ENCODE data around the gene ADAMTS17.

Gene ADAMTS17

DNA sequence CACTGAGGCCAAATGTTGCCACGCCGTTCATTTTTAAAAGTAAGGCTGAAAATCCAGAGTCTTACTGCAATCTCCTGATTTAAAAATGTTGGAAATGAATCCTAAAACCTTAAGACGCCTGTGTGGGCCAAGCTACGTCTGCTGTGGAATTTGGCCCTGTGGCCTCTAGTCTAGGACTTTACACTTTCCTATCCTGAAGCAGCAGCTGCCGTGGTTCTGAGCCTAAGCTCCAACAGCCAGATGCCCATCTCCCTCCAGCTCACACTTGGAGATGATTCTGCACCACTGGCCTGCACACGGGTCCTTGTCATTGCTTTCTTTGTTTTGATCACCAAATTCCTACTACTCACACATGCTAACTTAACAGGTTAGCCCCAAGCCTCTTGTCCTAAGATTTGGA, 322.2 kb downstream of the ADAMTS17 start:
- DNase-seq = no peak

DNA sequence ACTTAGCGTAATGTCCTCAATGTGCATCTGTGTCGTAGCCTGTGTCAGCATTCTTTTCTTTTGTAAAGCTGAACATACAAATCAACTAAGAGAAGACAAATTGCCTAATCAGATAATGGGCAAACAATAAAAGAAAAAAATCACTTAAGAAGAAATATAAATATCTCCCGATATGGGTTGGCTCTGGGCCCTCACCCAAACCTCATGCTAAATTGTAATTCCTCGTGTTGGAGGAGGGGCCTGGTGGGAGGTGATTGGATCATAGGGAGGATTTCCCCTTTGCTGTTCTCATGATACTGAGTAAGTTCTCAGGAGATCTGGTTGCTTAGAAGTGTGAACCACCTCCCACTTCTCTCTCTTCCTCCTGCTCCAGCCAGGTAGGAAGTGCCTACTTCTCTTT, 323.6 kb downstream of the ADAMTS17 start:
- DNase-seq = no peak

DNA sequence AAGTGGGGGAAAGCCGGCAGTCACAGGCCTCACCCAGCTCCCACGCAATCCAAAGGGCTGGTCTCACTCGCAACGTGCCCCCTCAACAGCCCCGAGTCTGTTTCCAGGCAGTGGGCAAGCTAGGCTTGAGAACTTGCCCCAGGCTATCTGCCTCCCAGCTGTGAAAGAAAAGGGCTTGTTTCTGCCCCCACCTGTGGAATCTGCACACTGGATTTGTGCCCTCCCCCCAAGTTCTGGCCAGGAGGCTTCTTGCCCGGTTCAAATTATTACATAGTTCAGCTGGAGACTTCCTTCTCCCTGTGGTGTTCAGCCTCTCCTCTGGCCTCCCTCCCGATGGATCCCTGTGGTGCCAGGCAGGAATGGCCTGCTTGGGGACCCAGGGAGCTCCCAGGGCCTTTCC, 324.6 kb downstream of the ADAMTS17 start:
- DNase-seq = no peak

DNA sequence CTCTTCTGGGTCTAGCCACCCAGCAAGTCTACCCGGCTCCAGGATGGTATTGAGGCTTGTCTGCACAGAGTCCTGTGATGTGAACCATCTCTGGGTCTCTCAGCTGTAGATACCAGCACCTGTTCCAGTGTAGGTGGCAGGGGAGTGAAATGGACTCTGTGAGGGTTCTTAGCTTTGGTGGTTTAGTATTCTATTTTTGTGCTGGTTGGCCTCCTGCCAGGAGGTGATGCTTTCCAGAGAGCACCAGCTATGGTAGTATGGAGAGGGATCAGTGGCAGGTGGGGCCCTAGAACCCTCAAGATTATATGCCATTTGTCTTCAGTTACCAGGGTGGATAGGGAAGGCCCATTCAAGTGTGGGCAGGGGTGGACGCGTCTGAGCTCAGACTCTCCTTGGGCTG, 325.1 kb downstream of the ADAMTS17 start:
- DNase-seq = no peak

DNA sequence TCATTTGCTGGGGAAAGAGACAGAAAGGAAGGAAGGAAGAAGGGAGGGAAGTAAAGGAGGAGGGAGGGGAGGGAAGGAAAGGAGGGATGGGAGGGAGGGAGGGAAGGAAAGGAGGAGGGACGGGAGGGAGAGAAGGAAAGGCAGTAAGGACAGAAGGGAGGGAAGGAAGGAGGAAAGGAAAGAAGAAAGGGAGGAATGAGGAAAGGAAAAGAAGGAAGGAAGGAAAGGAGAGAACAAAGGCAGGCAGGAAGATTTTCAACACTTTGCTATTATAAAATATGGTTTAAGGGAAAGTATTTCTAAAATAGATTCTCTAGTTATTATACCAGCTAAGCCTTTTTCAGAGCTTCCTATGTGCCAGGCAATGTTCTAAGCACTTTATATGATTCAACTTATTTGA, 330.5 kb downstream of the ADAMTS17 start:
- no peak for DNase-seq

DNA sequence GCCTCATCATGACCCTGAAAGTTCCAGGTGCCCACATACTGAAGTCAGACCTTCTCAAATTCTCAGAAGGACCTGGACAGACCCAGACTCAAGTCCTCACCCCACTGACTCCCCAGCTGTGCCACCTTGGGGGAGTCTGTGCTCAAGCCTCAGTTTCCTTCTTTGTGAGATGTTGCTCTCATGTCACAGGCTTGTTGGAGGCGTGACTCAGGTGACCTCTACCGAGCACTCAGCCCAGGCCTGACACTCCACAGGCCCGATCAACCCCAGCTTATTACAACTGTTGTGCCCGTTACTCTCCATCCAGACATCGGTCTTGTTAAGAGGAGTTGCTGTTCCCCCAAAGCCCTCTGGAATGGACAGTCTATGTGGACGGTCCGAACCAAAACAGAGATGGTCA, 332.4 kb downstream of the ADAMTS17 start:
- no peak for DNase-seq

DNA sequence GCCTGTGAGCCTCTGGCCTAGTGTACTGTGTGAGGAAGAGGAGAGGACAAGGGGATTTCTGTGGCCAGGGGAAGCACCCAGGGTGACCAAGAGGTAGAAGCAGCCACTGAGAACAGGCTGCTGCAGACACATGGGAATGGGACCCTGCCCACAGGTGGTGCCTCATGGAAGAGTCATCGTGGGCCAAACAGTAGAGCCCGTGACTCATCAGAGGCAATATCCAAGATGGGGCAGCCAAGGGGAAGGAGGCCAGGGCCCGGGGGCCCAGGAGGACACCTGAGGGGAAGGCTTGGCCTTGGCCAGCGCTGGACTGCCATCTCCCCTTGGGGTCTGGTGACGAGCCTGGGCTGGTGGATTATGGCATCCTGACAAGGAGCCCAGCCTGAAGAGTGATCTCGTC, 333.5 kb downstream of the ADAMTS17 start:
- DNase-seq = no peak

DNA sequence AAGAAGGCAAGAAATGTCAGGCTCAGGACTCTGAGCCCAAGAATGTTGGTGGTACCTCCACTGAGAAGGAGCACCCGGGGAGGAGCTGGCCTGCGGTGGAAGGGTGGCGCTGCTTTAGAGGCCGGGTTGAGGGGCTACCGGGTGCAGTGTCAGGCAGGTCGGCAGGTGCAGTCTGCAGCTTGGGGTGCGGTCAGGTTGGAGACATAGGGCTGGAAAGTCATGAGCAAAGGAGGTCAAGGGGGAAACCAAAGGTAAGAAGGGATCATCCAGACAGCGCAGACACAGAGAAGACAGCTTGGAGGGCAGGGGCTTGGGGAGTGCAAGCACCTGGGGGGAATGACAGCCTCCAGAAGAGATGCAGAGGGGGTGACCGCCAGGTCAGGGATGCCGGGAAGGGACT, 334.2 kb downstream of the ADAMTS17 start:
- DNase-seq = no peak

DNA sequence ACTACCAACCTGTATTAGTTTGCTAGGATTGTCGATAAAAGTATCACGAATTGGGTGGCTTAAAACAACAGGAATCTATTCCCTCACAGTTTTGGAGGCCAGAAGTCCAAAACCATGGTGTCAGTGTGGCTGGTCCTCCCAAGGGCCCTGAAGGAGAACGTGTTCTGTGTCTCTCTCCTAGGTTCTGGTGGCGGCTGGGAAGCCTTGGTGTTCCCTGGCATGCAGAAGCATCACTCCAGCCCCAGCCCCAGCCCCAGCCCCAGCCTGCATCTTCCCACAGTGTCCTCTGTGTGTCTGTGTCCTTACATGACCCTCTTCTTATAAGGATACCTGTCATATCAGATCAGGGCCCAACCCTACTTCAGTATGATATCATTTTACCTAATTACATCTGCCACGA, 336.1 kb downstream of the ADAMTS17 start:
- no peak for DNase-seq

DNA sequence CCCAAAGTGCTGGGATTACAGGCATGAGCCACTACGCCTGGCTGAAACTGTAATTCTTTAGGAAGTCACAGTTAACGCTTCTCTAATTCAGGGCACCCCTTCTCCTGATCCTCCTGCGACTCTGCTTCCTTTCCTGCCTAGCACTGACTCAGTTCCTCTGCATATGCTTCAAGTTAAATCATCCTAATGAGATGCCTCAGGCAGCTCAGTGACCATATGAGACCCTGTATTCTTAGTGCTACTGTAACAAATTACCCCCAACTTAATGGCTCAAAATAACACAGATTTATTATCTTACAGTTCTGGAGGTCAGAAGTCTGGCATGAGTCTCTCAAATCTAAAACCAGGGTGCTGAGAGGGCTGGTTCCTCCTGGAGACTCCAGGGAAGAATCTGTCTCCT, 336.8 kb downstream of the ADAMTS17 start:
- no peak for DNase-seq

DNA sequence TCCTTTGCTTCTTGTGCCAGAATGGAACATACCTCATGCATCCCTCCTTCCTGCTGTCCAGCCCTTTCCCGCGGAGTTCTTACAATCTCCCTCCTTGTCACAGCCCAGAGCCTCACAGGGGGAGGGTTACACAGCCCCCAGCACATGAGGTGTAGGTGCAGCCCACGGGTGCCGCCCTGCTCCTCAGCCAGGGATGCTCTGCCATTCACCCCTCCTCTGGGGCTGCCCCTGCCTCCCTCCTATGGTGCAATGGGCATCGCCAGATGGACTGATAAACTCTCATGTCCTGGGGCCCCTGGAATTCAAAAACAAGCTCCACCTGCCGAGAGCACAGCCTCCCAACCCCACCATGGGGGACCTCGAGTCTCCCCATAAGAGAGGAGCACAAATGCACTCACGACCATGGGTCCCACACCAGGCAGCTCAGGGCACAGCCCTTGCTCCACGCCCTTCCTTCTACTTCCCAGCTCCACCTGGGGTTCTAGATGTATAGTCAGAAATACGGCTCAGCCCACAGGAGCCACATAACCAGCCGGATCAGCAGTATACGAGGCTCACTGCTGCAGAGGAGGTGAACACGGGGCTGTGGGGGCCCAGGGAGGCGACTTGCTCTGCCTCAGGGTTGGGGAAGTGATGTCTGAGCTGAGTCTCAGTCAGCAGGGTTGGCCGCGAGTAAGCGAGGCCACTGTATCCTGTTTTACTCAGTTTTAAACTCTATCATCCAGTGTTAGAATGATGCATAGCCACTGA, 338.8 kb downstream of the ADAMTS17 start:
- DNase-seq = no peak

DNA sequence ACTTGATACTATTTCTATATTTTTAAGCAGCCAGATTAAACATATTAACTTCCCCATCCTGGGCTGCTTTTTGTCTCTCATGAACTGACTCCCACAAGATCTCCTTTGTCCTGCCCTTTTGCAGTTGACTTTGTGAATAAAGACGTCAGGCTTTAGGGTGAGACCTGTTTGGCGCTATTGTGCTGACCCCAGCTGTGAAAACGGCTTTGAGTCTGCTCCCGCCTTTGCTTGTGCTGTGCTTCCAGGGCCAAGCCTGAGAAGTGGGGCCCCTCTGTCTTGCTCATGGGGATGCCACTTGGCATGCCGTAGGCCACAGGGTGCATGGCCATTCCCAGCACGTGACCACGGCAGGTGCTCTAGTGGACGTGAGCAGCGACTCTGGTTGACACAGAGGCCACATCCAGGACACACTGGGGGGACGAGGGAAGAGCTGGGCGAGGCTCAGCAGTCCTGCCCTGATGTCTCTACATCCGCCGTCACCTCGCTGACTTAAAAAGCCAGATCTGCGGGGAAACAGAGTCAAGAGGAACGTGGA, 339.6 kb downstream of the ADAMTS17 start:
- DNase-seq = no peak

DNA sequence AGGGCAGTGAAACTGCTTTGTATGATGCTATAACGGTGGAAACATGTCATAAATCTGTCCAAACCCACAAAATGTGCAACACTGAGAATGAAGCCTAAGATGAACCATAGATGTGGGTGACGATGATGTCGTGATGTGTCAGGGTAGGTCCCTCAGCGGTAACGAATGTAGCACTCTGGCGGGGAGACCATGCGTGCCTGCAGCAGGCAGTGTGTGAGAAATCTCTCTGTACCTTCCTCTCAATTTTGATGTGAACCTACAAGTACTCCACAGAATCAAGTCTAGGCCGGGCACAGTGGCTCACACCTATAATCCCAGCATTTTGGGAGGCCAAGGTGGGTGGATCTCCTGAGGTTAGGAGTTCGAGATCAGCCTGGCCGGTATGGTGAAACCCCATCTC, 340.4 kb downstream of the ADAMTS17 start:
- no peak for DNase-seq

DNA sequence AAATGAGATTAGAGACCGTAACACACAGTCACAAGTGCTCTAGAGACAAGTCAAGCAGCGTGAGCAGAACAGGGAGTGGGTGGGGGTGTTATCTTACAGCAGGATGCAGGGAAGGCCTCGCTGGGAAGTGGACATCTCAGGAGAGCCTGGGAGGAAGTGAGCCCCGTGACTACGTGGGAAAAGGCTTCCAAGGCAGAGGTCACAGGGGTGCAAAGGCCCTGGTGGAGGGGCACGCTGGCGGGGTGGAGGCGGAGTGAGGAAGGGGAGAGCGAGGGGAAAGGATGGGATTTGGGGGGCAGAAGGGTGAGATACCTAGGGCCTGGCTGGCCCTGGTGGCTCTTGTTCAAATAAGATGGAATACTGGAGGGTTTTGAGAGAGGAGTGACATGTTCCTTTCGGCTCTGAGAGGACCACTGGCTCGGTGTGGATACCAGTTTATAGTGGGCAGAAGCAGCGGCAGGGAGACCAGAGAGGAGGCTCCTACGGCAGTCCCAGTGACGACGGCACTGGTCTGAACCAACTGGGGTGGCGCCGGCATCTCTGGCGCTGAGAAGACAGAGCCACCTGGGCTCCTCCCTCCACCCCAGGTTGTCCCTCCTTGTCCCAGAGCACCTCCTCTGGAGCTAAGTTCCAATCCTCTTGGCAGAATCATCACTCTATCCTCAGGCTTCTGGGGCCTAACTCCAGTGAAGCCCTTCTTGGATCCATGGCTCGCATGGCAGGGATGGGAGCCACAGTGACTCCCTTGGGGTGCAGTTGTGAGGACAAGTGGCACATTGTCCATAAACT, 342.3 kb downstream of the ADAMTS17 start:
- no peak for DNase-seq

DNA sequence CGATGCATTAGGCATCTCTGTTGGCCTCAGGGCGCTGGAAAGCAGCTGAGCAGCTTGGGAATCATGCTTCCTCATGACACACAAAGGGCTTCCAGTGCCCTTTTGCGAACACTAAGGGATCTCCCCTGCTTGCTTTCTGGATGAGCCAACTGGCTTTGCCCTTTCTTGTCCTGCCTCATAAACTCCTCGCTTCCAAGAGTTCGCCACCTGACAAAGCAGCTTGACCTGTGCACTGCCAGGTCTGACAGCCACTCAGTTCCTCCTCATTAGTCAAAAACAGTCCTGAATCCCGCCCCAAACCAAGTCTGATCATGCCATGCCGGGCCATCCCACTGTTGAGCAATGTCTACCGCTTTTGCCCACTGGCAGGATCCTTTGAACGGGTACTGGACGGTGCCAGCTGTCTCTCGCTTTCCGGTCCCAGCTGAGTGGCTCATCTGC, 343.1 kb downstream of the ADAMTS17 start:
- DNase-seq = no peak

DNA sequence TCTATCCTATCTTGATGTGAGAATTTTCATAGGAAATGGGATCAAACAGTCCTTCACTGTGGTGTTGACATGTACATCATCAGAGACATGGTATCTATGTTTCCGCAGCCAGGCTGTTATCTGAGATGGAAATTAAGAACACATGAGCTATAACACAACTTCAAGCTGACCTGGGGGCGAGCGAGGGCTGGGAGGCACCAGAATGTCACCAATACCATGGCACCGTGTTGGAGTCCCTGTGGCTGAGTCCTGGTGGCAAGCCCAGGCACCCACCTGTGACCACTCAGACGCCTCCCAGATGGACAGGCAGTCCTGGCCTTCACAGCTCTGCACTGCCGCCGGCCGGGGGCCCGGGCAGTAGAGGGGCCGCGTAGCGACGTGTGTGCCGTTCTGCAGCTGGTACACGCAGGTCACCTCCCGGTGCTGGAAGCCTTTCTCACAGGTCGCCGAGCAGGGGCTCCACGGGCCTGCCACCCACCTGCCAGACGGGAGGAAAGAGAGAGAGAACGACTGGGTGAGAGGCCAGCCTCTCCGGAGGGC, 344.6 kb downstream of the ADAMTS17 start:
- DNase-seq = no peak

DNA sequence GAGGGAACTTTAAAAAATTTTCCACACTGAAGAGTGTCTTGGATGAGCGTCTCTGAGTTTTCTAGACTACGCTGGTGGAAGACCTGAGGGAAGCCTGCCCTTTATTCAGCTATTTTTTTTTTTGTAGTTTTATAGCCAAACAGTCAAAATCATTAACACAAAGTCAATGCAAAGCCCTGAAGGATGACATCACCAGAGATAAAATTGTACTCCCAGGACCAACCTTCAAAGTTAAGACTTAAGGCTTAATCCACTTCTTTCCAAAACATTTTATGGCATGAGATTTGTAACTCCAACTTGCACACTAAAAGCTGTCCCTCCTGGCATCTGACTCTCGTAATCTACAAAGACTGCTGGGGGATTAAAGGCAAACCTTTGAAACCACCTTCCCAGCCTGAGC, 345.1 kb downstream of the ADAMTS17 start:
- DNase-seq = no peak

DNA sequence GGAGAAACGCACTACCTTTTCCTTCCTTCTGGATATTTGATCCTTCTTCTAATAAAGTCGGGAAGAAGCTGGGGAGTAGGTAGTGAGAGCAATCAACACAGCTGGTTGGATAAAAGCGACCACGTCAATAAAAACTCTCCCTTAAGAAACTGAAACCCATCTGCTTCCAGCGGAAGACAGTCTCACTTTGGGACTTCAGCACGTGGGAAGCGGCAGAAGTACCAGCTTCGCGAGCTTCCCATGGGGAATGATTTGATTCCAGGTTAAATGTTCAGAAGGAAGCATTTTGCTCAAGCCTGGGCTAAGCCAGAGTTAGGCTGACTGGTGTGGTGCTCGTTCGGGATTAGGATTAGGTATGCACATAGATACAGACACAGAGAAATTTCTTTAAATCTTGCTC, 346.2 kb downstream of the ADAMTS17 start:
- no peak for DNase-seq

DNA sequence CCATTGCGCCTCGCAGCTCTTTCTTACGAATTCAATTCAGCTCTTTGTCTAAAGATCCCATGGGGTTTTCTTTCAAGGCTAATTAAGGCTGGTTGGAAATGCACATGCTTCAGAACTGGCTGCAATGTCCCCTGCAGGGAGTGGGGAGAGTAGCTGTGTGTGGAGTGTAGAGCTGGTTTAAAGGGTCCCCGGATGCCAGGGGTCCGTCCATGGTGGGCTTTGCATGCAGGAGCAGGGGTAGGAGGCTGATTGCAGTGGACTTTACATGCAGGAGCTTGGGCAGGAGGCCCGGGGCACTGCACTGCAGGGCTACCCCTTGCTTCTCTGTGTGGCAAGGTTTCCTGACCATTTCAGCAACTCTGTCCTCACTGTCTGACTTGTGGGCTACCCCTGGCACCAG, 346.9 kb downstream of the ADAMTS17 start:
- DNase-seq = no peak

DNA sequence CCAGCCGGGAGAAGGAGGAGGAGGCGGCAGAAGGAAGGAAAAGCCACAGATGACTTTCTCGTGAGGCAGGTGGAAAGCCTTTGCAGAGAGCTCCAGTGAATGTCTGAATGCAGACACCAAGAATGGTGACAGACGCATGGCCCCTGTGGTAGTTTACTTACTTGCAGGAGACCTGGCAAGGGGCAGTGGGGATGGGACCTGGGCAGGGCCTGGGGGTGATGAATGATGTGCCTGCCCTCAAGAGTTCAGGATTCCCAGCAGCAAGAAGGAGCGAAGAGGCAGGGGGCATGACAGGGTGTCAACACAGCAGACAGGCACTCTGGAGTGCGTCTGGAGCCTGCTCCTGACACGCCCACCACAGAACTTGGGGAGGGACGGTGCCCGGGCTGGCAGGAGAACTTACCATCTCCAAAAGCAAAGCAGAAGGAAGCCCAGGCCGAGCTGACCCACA, 348.1 kb downstream of the ADAMTS17 start:
- DNase-seq = no peak

DNA sequence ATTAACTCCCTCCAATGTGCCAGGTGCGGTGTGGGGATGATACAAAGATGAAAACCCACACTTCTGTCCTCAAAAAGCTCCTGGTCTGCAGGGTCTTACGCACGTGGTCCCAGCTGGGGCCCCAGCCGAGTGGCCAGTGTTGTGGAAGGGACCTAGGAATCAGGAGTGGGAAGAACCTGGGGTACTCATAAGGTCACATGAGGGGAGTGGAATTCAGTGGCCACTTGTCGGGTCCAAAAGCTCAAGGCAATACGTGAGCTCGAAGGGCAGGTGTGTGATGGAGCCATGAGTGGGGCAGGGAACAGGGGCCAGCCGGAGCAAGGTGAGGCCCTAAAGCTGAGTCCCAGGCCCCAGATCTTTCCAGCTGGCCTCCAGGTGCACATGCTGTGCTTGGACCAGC, 348.5 kb downstream of the ADAMTS17 start:
- DNase-seq = no peak

DNA sequence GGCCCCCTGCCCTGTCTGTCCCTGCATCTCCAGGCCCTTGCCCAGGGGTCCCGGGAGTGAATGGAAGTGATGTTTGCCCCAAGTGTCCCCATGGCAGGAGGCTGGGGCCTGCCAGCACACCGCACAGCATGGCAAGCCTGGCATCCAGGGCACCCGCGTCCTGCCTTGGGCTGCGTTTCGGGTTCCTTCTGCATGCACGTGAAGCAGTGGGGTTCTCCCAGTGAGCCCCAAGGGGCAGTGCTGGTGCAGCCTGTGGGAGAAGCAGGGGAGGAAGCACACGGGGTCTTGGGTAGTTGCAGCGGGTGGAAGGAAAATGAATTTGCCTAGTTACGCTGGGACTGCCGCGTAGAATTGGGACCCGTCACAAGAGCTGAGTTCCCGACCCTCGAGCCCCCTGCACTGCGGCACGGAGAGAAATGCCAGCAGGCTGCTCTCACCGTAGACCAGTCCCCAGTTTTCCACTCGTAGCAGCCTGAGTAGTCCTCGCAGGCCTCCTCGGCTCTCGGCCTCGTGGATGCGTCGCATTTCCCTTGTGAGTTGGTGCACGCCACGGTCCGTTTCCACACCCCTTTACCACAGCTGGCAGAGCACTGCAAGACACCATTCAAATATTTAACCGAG, 349.1 kb downstream of the ADAMTS17 start:
- no peak for DNase-seq

DNA sequence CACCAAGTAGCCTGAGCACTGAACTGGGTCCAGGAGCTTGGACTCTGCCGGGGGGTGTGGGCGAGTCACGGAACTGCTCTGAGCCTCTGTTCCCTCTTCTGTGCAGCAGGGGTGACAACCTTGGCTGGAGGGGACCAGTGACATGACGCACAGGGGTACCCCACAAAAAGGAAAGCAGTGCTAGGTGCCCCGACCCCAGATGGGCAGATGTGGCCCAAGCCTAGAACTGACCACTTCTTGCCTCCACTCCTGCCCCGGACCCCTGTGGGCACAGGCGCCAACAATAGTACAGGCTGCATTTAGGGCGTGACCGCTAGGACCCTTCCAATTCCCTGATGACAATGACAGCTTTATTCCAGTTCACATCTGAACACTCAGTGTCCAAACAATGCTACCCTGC, 352.7 kb downstream of the ADAMTS17 start:
- DNase-seq = no peak
